Measurements from ENCODE around the gene LSMEM2. TPM values are rescaled to one million over a fixed set of nuclear protein-coding genes. Genes with fewer than 3 reads are reported as not detected.

The LSMEM2 gene
- total and polyA plus RNA-seq, 2 of the 8 experiments (the other 6 are each of a cell fraction or from before 2014, with no cell fraction given) = 0.58 to 0.68 TPM

GRCh38 chr3:50314816-50315215 is 35.9 kb downstream of the LSMEM2 start:
- peaks cover 16 to 28% of the 10 kb centered on the region in 2 experiments for H4K20me1 ChIP-seq (replicated peaks in 1 of 2; ENCODE audit: control insufficient read depth in 1 of 2, insufficient read depth in 2 of 2, low read length in 2 of 2)
- peaks cover 10% of the 10 kb centered on the region for H3K79me1 ChIP-seq (ENCODE audit: low read depth, low read length)
- DNase-seq (ENCODE audit: low read depth in 1 of 2, low spot score in 2 of 2) (no peak), FAIRE-seq (no peak)
- H2BK120ac ChIP-seq (replicated peaks; ENCODE audit: low read depth, low read length) = no peak overlapping the region
- H3K27ac ChIP-seq (ENCODE audit: low read depth, low read length) = no peak overlapping the region
- H3K4ac ChIP-seq (replicated peaks; ENCODE audit: insufficient read length, low read depth, low read length) = no peak overlapping the region
- H3K18ac ChIP-seq (ENCODE audit: extremely low read depth, low read length) = no peak overlapping the region
- peaks cover 0 to 15% of the 10 kb centered on the region in 2 experiments; a peak in 3 of 4 replicates for H3K79me2 ChIP-seq (ENCODE audit: control insufficient read depth in 1 of 2, insufficient read depth in 2 of 2, low read length in 2 of 2)
- ChIA-PET POLR2A (ENCODE audit: partially characterized antibody) (interaction anchor here (0.9 to 12.6 kb wide), 6 partner anchors 13 to 113 kb away, joined by 3 to 149 read pairs (median 4); partner anchors contain the start of genes CYB561D2, HYAL1, HYAL3 and NAA80), CTCF (ENCODE audit: partially characterized antibody) (interaction anchor here (0.6 to 1.8 kb wide), 11 partner anchors 9 to 657 kb away, joined by 3 to 12 read pairs (median 3); partner anchors contain the start of genes HYAL3, LSMEM2 and NAA80)
- H3K9ac ChIP-seq (replicated peaks in 1 of 4; ENCODE audit: extremely low read depth in 1 of 4, low read depth in 3 of 4, low read length in 3 of 4) = no peak overlapping the region
- peaks cover 0 to 4% (median 2%) of the 10 kb centered on the region in 4 experiments; a peak in 3 of 7 replicates for H3K4me1 ChIP-seq (replicated peaks in 1 of 4; ENCODE audit: control insufficient read depth in 3 of 4, insufficient read depth in 4 of 4, low read length in 3 of 4)
- no peak overlapping the region for H4K5ac ChIP-seq (ENCODE audit: insufficient read length, low read depth, low read length)
- WGBS, 2 experiments (ENCODE audit: extremely low coverage in 1 of 2, insufficient coverage in 1 of 2, insufficient read length in 1 of 2, insufficient replicate concordance in 2 of 2, low coverage in 1 of 2, low lambda C conversion rate in 2 of 2, missing lambda C conversion rate in 1 of 2) = 100% methylated on average over 4 of the region's 4 CpGs; no CpG with 5 or more reads in 1 of the 2 experiments
- H3K36me3 ChIP-seq (ENCODE audit: control insufficient read depth in 2 of 4, insufficient read depth in 4 of 4, low read length in 3 of 4) = peaks cover 13 to 32% (median 26%) of the 10 kb centered on the region in 4 experiments
- no peaks in the 10 kb centered on the region for H3K27me3 ChIP-seq (replicated peaks in 1 of 4; ENCODE audit: control insufficient read depth in 3 of 4, extremely low read depth in 1 of 4, insufficient read depth in 3 of 4, low read length in 3 of 4)
- no peak overlapping the region for H3K56ac ChIP-seq (replicated peaks; ENCODE audit: insufficient read length, low read depth, low read length)
- no peak overlapping the region for H2BK20ac ChIP-seq (ENCODE audit: low read length)
- no peak overlapping the region for H4K8ac ChIP-seq (ENCODE audit: extremely low read depth, insufficient read depth, low read length)
- no peak overlapping the region for H2AFZ ChIP-seq (ENCODE audit: low read length)
- H3K23me2 ChIP-seq (ENCODE audit: low read depth, low read length) = no peaks in the 10 kb centered on the region
- H3K4me3 ChIP-seq (ENCODE audit: extremely low read depth in 1 of 4, insufficient read depth in 2 of 4, low read depth in 3 of 4, low read length in 4 of 4) = no peak overlapping the region
- no peak overlapping the region for H2BK5ac ChIP-seq (ENCODE audit: low read depth, low read length)
- H3K4me2 ChIP-seq (ENCODE audit: insufficient read depth in 1 of 2, low read depth in 2 of 2, low read length in 2 of 2) = no peak overlapping the region
- H2AK5ac ChIP-seq (ENCODE audit: low read depth, low read length) = no peak overlapping the region
- H4K91ac ChIP-seq (replicated peaks; ENCODE audit: insufficient read length, low read length) = no peak overlapping the region
- no peak overlapping the region for H2BK12ac ChIP-seq (ENCODE audit: low read depth, low read length)
- H3K23ac ChIP-seq (ENCODE audit: insufficient read length) = no peak overlapping the region
- H3K9me3 ChIP-seq (ENCODE audit: insufficient read depth in 2 of 2, low read depth in 1 of 2, low read length in 1 of 2) = peaks cover 3 to 8% of the 10 kb centered on the region in 2 experiments; a peak in 1 of 4 replicates
- TF ChIP-seq JUN (IDR thresholded peaks at IDR 0.05; ENCODE audit: low read depth, low read length) (no peak), BRCA1 (IDR thresholded peaks at IDR 0.05; ENCODE audit: low read depth, low read length) (no peak), SIX5 (IDR thresholded peaks at IDR 0.05; ENCODE audit: low read depth, low read length) (no peak), RAD21 (IDR thresholded peaks at IDR 0.05 in 1 of 2, conservative IDR thresholded peaks at IDR 0.05 in 1 of 2; ENCODE audit: low read depth in 2 of 2, low read length in 2 of 2) (no peak), RBBP5 (IDR thresholded peaks at IDR 0.05; ENCODE audit: borderline replicate concordance, low read depth, low read length) (no peak), GTF2F1 (IDR thresholded peaks at IDR 0.05; ENCODE audit: borderline replicate concordance, low read depth, low read length) (no peak), EZH2 (IDR thresholded peaks at IDR 0.05; ENCODE audit: low read depth, low read length, severe bottlenecking) (no peak), TAF7 (optimal IDR thresholded peaks at IDR 0.05; ENCODE audit: borderline replicate concordance, low read depth, low read length) (no peak), CHD1 (IDR thresholded peaks at IDR 0.05; ENCODE audit: low read depth, low read length) (no peak), TBP (IDR thresholded peaks at IDR 0.05; ENCODE audit: low read depth, low read length) (no peak), SP4 (IDR thresholded peaks at IDR 0.05; ENCODE audit: low read length) (no peak), CHD2 (IDR thresholded peaks at IDR 0.05; ENCODE audit: low read length) (no peak)
- no peak overlapping the region for H2BK15ac ChIP-seq (ENCODE audit: low read length)
- no peak overlapping the region for H3K14ac ChIP-seq (ENCODE audit: insufficient read length)
